Panc1 (cell line): ENCODE measurements around the gene ADARB1. TPM values are rescaled to one million over a fixed set of nuclear protein-coding genes. Genes with fewer than 3 reads are reported as not detected.

Experiments used
- ATAC-seq: fragments of 200-7000 bp; cut with Tn5 transposase; 2 replicates; pipeline ENCODE4 v1.9.1; 2020; ENCODE audit warnings: mild to moderate bottlenecking, moderate library complexity
- BruUV-seq: library from RNA; stranded (reverse); fragments of 400-500 nt; replicated peaks from 2 replicates; lab custom pipeline; 2021; lab: Mats Ljungman, UMichigan
- CTCF ChIA-PET: fragments of 300-600 bp; sonication (Branson Sonifier 250); formaldehyde crosslinking; loops from one replicate; lab custom pipeline; 2022; ENCODE audit warnings: antibody characterized with exemption; lab: Charles Lee
- POLR2A ChIA-PET: fragments of 300-600 bp; sonication (Branson Sonifier 250); formaldehyde crosslinking; loops from one replicate; lab custom pipeline; 2022; ENCODE audit warnings: antibody characterized with exemption; lab: Charles Lee
- DNase-seq: peaks from one replicate; pipeline ENCODE4 v3.0.0-alpha.2; 2010; ENCODE audit warnings: low read depth, low spot score
- H3K27ac ChIP-seq: 2 replicates; pipeline ENCODE4 v1.5.1; 2011; ENCODE audit warnings: mild to moderate bottlenecking, low read length, inconsistent platforms
- H3K27me3 ChIP-seq: fragments of 200-500 bp; sonication (Bioruptor generic); 2 replicates; pipeline ENCODE4 v1.6.0; 2014; ENCODE audit warnings: low read length, inconsistent platforms; ENCODE audit not compliant: control insufficient read depth, insufficient read depth
- H3K36me3 ChIP-seq: fragments of 200-500 bp; sonication (Bioruptor generic); 2 replicates; pipeline ENCODE4 v1.5.1; 2014; ENCODE audit warnings: inconsistent platforms, mild to moderate bottlenecking, low read length, moderate library complexity; ENCODE audit not compliant: control insufficient read depth, insufficient read depth
- H3K4me1 ChIP-seq: 2 replicates; pipeline ENCODE4 v1.5.1; 2011; ENCODE audit warnings: inconsistent platforms, mild to moderate bottlenecking, low read length, moderate library complexity; ENCODE audit not compliant: control insufficient read depth, insufficient read depth
- H3K4me3 ChIP-seq, 2 experiments: 2 replicates each; pipeline ENCODE4 v1.5.1; 2011 to 2012; ENCODE audit warnings: low read depth in 2 of 2, low read length in 2 of 2, mild to moderate bottlenecking in 2 of 2, inconsistent platforms in 1 of 2, moderate library complexity in 1 of 2
- H3K9me3 ChIP-seq: fragments of 200-500 bp; sonication (Bioruptor generic); 2 replicates; pipeline ENCODE4 v1.5.1; 2014; ENCODE audit warnings: low read depth, mild to moderate bottlenecking, inconsistent platforms, low read length, moderate library complexity; ENCODE audit not compliant: control insufficient read depth, insufficient read depth
- POLR2AphosphoS5 ChIP-seq: IDR thresholded peaks from 2 replicates; pipeline ENCODE4 v1.6.1; 2012; ENCODE audit warnings: mild to moderate bottlenecking, low read depth, low read length, moderate library complexity
- REST ChIP-seq, 2 experiments: IDR thresholded peaks; 2 replicates each; pipeline ENCODE4 v1.6.1; 2011 to 2012; ENCODE audit warnings: low read depth in 2 of 2, control low read depth in 1 of 2, low read length in 1 of 2, mild to moderate bottlenecking in 1 of 2, moderate library complexity in 1 of 2; ENCODE audit not compliant: insufficient read depth in 1 of 2
- SIN3A ChIP-seq: IDR thresholded peaks from 2 replicates; pipeline ENCODE4 v1.6.1; 2012; ENCODE audit warnings: low read depth, mild to moderate bottlenecking, low read length, moderate library complexity, borderline replicate concordance; ENCODE audit not compliant: insufficient read depth
- TCF7L2 ChIP-seq: IDR thresholded peaks from 2 replicates; pipeline ENCODE4 v1.6.1; 2011; ENCODE audit warnings: mild to moderate bottlenecking, low read depth, low read length, inconsistent platforms
- in situ Hi-C: cut with HindIII; loops from 2 replicates; pipeline ENCODE4 v1.10.0; 2016; ENCODE audit warnings: low sequenced_read_pairs, low pct_unique_long_range_greater_than_20kb
- intact Hi-C: fragments of 100-400 bp; cut with micrococcal nuclease; formaldehyde crosslinking; loops from one replicate; pipeline ENCODE4 v1.10.0; 2022; ENCODE audit not compliant: unreplicated experiment
- total RNA-seq: library from RNA; stranded (reverse); gene quantifications from one replicate; pipeline ENCODE4 v1.2.1, GENCODE V29; 2021; ENCODE audit not compliant: unreplicated experiment
- TF ChIP-seq, protein P1 (sequence below): fragments of 450-650 bp; IDR thresholded peaks from 2 replicates; pipeline ENCODE4 v1.5.1; 2017; ENCODE audit warnings: mild to moderate bottlenecking

Gene ADARB1
- total RNA-seq, 1 experiment from 2014 or later = 15.0 TPM

DNA sequence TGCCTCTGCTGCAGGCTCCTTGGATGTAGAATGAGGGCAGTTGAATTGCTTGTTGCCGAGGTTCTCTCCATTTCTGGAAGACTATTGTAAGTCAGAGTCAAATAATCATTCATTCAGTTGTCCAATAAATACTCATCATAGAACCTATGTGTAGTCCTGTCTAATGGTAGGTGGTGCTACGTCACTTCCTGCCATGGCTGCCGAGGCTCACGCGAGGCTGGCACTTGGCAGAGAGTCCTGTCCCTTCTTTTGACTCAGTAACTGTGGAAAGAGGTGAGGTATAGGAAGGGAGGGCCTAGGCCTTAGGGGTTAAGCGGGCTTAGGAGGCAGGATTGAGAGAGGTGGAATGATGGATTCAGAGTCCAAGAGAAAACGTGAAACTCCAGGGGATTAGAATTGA is 9.7 kb downstream of the ADARB1 start:
- DNase-seq = no peak

GRCh38 chr21:45084881-45085536 is 10.6 kb downstream of the ADARB1 start:
- H3K9me3 ChIP-seq = no peaks in the 10 kb centered on the region
- in situ Hi-C loops = no loop called here
- no peaks in the 10 kb centered on the region for H3K27me3 ChIP-seq
- POLR2A ChIA-PET = no interaction called here
- intact Hi-C loops = no loop called here
- no peaks in the 10 kb centered on the region; the same call in 1 of the 2 replicates for H3K4me1 ChIP-seq
- DNase-seq (no peak), ATAC-seq (no peak)
- BruUV-seq = no TSS peak
- H3K27ac ChIP-seq = no peak overlapping the region
- CTCF ChIA-PET = no interaction called here
- TF ChIP-seq TCF7L2 = no peak
- no peak for TF ChIP-seq REST (IDR thresholded peaks at IDR 0.05; ENCODE audit: insufficient read depth in 1 of 2, low read depth in 2 of 2, low read length in 1 of 2)
- no peak for TF ChIP-seq SIN3A
- TF ChIP-seq, protein P1, sequence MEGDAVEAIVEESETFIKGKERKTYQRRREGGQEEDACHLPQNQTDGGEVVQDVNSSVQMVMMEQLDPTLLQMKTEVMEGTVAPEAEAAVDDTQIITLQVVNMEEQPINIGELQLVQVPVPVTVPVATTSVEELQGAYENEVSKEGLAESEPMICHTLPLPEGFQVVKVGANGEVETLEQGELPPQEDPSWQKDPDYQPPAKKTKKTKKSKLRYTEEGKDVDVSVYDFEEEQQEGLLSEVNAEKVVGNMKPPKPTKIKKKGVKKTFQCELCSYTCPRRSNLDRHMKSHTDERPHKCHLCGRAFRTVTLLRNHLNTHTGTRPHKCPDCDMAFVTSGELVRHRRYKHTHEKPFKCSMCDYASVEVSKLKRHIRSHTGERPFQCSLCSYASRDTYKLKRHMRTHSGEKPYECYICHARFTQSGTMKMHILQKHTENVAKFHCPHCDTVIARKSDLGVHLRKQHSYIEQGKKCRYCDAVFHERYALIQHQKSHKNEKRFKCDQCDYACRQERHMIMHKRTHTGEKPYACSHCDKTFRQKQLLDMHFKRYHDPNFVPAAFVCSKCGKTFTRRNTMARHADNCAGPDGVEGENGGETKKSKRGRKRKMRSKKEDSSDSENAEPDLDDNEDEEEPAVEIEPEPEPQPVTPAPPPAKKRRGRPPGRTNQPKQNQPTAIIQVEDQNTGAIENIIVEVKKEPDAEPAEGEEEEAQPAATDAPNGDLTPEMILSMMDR = no peak
- TF ChIP-seq POLR2AphosphoS5 = no peak
- H3K4me3 ChIP-seq = no peak overlapping the region
- H3K36me3 ChIP-seq = no peaks in the 10 kb centered on the region

More for the DNA sequence above, 9.7 kb downstream of the ADARB1 start:
- Histone ChIP-seq H3K36me3 (no peaks in the 10 kb centered on the region), H3K27me3 (no peaks in the 10 kb centered on the region), H3K9me3 (no peaks in the 10 kb centered on the region), H3K27ac (no peak overlapping the region), H3K4me3 (no peak overlapping the region), H3K4me1 (no peaks in the 10 kb centered on the region; the same call in 1 of the 2 replicates)
- CTCF ChIA-PET = no interaction called here
- TF ChIP-seq REST (IDR thresholded peaks at IDR 0.05; ENCODE audit: insufficient read depth in 1 of 2, low read depth in 2 of 2, low read length in 1 of 2) = no peak
- TF ChIP-seq, protein P1 = no peak
- TF ChIP-seq SIN3A = no peak
- no peak for TF ChIP-seq POLR2AphosphoS5
- TF ChIP-seq TCF7L2 = no peak
- POLR2A ChIA-PET = no interaction called here
- BruUV-seq = no TSS peak
- ATAC-seq = no peak
- in situ Hi-C loops = no loop called here
- intact Hi-C loops = no loop called here
